Measurements from ENCODE around the gene POLN.

The POLN gene

DNA sequence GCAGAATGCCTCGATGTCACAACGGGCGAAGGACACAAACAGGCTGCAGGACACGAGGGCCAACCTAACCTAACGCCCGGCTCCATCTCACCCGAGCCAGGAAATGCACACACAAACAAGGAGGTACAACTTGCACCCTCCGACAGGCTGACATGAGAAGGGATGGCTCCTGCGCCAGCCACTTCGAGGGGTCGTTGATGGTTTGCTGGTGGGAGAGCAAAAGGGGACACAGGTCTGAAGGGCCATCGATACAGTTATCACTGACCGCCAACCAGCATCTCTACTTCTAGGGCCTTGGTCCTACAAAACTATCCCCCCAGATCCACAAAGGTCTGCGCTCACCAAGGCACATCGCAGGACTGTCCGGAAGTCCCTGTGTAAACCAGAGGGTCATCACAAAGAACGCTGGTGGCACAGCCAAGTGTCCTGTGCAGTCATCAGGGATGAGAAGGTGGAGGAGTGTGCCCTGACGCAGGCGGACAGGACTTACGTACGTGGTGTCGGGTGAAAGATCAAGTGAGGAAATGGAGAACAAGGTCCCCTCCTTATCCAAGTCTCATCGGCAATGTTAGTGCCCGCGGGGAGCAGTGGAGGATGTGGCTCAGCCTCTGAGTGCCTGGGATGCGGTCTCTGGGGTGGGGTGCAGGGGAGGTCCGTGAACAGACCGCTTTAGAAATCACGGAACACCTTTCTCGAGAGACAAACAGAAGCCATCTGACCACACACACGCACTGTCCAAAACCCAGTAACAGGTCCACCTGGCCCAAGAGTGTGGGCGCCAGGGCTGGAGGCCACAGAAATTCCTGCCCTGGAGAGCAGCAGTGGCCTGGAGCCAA is 13.0 kb upstream of the POLN start:
- in situ Hi-C loops (cut with MboI; ENCODE audit: low sequenced_read_pairs, unreplicated experiment), result no loop called here
- TF ChIP-seq, protein P1, sequence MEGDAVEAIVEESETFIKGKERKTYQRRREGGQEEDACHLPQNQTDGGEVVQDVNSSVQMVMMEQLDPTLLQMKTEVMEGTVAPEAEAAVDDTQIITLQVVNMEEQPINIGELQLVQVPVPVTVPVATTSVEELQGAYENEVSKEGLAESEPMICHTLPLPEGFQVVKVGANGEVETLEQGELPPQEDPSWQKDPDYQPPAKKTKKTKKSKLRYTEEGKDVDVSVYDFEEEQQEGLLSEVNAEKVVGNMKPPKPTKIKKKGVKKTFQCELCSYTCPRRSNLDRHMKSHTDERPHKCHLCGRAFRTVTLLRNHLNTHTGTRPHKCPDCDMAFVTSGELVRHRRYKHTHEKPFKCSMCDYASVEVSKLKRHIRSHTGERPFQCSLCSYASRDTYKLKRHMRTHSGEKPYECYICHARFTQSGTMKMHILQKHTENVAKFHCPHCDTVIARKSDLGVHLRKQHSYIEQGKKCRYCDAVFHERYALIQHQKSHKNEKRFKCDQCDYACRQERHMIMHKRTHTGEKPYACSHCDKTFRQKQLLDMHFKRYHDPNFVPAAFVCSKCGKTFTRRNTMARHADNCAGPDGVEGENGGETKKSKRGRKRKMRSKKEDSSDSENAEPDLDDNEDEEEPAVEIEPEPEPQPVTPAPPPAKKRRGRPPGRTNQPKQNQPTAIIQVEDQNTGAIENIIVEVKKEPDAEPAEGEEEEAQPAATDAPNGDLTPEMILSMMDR (IDR thresholded peaks at IDR 0.05; ENCODE audit: borderline replicate concordance, control extremely low read depth, extremely low read depth, insufficient read depth, missing control alignments), result no peak
- DNase-seq (ENCODE audit: low spot score), result no peak

DNA sequence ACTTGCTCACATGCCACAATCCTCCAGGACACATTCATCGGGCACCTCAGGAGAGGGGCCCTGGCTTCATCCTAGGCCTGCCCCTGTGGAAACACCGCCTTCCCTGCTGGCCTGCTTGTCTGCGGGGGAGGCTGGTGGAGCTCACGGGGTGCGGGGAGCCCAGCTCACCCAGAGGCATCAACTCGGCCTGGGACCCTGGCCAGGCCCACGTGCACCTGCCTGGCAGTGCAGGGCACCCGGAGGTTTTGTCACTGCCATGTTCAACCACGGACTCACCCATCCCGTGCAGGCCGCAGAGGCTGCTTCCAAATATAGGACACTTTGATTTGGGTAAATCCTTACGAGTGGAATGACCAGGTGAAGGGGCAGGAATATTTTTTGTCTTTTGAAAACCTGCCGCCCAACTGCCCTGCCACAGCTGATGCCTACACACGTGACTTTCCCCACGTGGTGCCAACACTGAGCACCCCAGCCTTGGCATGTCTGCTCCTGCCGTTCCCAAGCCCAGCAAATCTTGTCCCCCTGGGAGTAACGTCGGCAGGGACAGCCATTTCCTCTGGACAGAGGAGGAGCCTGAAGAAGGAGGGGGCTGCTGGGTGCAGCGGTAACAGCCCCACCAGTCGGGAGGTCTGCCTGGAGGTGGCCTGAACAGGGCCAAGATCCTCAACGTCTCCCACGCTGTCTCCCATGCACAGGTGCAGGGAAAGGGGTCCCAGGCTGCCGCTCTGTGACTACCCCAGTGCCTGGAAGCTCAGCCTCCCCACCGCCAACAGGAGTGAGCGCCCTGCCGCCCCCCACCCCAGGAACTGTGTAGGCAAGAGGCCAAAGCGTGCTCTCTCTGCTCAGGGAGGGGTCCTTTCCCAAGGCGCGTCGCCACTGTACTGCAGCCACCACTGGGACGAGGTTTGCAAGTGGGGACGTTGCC is 11.5 kb upstream of the POLN start:
- in situ Hi-C loops (cut with MboI; ENCODE audit: low sequenced_read_pairs, unreplicated experiment), result no loop called here
- DNase-seq (ENCODE audit: low spot score), result no peak
- TF ChIP-seq, protein P1 (IDR thresholded peaks at IDR 0.05; ENCODE audit: borderline replicate concordance, control extremely low read depth, extremely low read depth, insufficient read depth, missing control alignments), result no peak

DNA sequence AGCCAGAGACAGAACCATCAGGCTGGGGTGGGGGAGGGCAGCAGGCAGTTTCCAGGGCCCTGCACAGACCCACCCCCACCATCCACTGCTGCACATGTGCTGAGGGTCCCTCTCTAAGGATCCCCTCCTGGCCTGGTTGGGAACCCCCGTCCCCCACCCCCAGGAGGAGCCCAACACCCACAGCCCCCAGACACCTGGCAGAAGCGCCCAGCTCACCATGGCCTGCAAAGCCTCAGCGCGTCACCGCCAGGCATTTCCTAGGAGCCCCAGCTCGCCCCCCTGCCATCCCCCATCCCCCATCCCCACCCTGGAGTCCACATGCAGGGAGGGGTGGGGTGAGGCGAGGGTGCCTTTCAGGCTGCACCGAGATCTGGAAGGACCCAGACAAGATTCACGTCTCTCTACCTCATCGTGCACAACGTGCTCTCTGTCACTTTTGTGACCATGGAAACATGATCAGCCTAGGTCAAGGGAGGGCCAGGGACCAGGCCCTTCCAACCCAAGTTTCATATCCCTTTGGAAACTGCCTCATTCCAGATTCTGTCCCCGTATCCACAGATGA is 10.7 kb upstream of the POLN start:
- in situ Hi-C loops (cut with MboI; ENCODE audit: low sequenced_read_pairs, unreplicated experiment), result no loop called here
- peak; percentile 18 for DNase-seq (ENCODE audit: low spot score)
- TF ChIP-seq, protein P1 (IDR thresholded peaks at IDR 0.05; ENCODE audit: borderline replicate concordance, control extremely low read depth, extremely low read depth, insufficient read depth, missing control alignments), result no peak

DNA sequence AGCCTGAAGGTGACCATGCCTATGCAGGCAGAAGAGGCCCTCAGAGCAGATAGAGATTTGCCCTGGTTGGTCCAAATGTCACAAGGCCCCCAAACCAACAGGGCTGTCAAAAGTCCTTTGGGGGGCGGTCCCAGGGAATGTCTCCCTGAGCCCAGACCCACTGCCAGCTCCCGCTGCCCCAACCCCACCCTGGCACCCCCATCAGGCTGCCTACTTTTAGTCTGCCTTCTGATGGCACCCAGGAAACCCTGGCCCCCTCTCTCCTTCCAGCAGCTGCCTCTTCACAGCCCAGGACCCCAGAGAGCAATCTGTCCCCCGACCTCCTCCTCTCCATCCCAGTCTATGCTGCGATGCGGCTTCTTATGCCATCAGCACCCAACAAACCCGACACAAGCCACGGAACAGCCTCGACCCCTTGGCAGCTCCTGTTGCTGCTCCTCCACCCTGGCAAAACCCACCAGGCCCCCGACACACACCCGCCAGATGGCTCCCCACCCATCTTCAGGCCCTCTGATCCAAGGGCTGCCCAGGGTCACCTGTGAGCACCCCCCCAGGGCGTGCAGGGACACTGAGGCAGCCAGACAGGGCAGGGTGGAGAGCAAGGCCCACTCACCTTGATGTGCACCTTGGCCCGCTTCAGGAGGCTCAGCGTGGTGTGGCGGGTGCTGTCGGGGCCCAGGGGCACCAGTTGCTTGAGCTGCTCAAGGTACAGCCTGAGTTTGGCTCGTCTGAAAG is 10.0 kb upstream of the POLN start:
- TF ChIP-seq, protein P1 (IDR thresholded peaks at IDR 0.05; ENCODE audit: borderline replicate concordance, control extremely low read depth, extremely low read depth, insufficient read depth, missing control alignments), result no peak
- in situ Hi-C loops (cut with MboI; ENCODE audit: low sequenced_read_pairs, unreplicated experiment), result no loop called here
- peak; percentile 18 for DNase-seq (ENCODE audit: low spot score)

DNA sequence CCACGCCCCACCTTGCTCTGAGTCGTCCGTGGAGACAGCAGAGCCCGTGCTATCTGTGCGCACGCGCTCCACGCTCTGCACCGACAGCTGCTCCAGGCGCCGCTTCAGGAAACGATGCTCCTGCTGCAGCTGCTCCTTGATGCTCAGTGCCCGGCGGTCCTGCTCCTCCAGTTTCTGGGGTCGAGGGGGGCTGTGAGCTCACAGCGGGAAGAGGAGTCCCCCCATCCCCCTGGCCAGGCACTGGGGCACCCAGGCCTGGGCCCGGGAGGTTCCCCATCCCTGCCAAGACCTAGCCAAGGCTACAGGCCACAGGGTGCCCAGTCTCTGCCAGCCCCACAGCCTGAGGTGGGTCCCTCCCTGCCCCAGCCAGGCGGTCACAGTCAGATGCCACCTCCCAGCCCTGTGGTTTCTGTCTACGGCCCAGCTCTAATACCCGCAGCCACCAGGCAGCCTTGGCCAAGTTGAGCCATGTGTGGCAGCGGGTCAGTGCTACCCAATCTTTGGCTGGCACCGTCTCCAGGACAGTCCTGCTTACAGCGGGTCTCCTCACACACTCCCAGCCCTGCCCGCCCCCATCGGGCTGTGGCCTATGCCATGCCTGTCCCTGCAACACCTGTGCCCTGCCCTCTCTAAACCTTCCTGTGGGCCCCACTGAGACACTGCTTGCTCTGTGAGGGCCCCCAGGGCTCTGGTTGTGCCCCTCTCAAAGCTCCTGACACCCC is 9.3 kb upstream of the POLN start:
- DNase-seq (ENCODE audit: low spot score), result peak; percentile 22
- in situ Hi-C loops (cut with MboI; ENCODE audit: low sequenced_read_pairs, unreplicated experiment), result no loop called here
- TF ChIP-seq, protein P1 (IDR thresholded peaks at IDR 0.05; ENCODE audit: borderline replicate concordance, control extremely low read depth, extremely low read depth, insufficient read depth, missing control alignments), result no peak

Measured in GM13976 (cell line).